Amniotic epithelial cell (primary cell): Measurements from ENCODE around the gene MMP14.

Experiments
- DNase-seq: peaks from one replicate; pipeline ENCODE4 v3.0.0-alpha.2; 2010; ENCODE audit warnings: low read depth

Gene MMP14

GRCh38 chr14:22884738-22885523 lies 48.5 kb downstream of the MMP14 start:
- DNase-seq: no peak

DNA sequence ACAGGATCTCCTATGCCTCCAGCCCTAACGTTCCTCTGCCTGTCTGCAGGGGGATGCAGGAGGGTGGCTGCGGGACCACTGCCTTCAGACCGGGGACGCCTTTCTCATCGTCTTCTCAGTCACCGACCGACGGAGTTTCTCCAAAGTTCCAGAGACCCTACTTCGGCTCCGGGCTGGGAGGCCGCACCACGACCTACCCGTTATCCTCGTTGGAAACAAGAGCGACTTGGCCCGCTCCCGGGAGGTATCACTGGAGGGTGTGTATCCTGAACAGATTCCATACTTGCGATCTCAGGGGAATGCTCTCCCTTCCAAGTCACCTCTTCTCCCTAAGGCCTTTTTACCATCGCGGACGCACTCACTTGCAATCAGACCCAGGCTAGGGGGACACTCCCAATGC lies 49.6 kb downstream of the MMP14 start:
- no peak for DNase-seq

DNA sequence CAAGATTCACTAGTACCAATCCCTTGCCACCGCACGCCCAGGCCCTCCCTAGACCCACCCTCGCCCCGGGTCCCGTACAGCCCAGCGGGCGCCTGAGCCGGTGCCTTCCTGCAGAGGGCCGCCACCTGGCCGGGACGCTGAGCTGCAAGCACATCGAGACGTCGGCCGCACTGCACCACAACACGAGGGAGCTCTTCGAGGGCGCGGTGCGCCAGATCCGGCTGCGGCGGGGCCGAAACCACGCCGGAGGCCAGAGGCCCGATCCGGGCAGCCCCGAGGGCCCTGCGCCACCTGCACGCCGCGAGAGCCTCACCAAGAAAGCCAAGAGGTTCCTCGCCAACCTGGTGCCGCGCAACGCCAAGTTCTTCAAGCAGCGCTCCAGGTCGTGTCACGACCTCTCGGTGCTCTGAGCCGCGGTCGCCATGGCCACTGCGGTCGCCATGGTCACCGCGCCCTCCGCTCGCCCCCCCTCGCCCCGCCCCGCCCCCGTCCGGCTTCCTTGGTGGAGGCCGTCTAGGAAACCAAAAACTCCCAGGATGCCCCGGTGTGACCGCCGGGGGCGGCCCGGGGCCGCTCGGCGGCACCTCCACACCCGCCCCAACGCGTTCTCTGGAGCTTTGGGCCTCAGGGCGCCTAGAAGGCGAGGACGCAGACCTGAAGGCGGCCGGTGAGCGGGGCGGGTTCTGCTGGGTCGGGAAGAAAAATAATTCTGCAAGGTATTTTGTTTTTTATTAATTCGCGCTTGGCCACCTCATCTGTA lies 50.3 kb downstream of the MMP14 start:
- peak; percentile 48 for DNase-seq

DNA sequence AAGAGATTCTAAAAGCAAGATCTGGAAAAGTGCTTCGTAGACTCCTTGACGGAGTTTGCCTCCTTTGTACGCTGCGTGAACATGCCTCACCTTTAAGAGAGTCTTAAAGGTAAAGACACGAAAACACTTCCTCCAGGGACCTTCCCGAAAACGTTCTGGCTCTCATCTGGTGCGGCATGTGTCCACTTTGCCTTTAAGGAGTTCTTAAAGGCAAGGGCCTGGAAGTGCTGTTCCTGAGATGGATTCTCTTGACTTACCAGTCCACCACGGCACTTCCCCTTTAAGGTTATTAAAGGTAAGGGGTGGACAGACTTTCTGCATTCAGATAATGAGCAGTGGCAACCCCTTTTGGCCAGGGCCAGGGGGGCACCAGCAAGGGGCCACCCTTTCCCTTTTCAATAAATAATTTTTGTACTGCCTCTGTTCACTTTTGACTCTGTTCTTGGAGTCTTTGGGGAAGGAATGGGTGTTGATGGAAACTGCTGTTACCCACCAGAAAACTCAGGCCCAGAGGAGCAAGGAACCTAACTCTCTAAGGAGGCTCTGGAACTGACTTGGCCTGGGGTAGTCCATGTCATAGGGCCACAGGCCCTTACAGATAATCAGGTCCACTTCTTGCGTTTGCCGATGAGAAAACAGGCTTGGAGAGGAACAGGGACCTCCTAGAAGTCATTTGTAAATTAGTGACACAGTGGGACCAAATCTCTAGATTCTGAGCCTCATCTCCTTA lies 51.0 kb downstream of the MMP14 start:
- DNase-seq: peak; percentile 92

DNA sequence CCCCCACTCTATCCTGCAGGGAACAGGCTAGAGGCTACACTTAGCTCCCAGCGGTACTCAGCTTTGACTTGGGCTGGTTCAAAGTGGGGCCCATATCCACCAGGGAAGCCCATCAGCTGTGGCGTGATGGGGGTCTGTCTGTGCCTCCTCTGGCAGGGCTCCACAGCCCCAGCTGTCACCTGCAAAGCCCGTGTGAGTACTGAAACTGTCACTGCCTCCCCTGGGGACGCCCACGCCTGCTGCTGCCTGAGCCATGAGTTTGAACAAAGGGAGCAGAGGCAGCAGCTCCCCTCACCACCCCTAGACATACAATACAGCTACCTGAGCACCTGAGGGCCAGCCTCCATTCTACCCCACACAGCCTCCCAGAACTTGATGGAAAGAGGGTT lies 51.6 kb downstream of the MMP14 start:
- no peak for DNase-seq

- no peak for DNase-seq
These were observed 52.3 kb downstream of the MMP14 start for GRCh38 chr14:22888662-22889061.

- DNase-seq: no peak
These were observed 54.0 kb downstream of the MMP14 start for GRCh38 chr14:22890416-22890815.

- no peak for DNase-seq
These were observed 56.1 kb downstream of the MMP14 start for GRCh38 chr14:22892488-22892887.

DNA sequence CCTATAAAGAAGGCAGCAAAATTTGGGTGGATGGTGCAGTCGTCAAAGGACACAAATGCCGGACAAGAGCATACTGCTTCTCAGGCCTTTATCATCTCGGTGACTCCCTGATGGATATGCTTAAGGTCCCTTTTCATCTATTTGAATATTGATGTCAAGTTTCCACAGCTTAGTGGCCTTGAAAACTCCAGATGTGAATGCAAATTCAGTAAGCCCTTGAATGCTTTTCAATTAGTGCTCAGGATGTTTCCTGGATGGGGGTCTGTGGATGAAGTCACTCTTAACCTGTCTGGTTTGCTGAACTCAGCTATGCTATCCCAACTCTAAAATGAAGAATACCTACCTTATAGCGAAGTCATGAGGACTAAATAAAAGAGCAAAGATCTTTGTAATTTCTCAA lies 57.3 kb downstream of the MMP14 start:
- no peak for DNase-seq

GRCh38 chr14:22895402-22895801 lies 59.0 kb downstream of the MMP14 start:
- no peak for DNase-seq

DNA sequence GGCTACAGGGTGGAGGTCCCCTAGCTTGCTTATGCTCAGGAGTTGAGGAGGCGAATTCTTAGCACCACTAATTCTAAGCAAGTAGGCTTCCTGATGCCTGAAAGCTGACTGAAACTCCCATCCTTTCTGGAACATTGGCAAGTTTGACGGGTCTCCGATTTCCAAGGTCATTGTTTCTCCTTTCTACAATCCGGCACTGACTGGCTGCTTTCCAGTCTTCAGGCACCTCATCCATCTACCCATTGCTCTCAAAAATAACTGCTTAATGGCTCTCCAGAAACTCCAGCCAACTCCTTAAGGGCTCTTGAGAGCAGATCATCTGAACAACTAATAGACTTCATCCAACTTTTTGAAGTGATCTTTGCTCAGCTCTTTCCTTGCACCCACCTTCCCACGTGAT lies 60.0 kb downstream of the MMP14 start:
- no peak for DNase-seq

DNA sequence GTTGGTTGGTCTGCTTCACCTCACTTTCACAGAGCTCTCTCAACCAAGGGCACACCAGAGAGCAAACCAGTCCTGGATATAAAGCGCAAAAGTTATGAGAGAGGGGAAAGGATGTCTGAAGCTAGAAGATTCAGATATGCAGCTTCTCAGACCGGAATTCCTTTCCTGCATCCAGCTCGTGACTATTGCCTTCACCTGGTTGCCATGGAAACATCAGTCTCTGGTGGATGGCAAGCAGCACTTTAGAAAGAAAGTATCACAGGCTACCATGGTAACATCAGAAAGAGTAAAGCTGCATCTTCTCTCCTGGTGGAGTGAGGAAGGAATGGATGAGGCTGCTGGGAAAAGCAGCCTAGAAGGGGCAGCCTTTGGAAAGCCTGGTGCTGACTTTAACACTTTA lies 60.4 kb downstream of the MMP14 start:
- DNase-seq: no peak

GRCh38 chr14:22897357-22897756 lies 61.0 kb downstream of the MMP14 start:
- DNase-seq: no peak
